Mesendoderm (in vitro differentiated cells): Measurements from ENCODE around the gene TFCP2L1.

Experiments used
- DNase-seq: peaks from one replicate; pipeline ENCODE4 v3.0.0; 2013
- H2AK5ac ChIP-seq: 2 replicates; pipeline ENCODE4 v1.6.1; 2013; ENCODE audit warnings: low read length, inconsistent platforms
- H2BK120ac ChIP-seq: 2 replicates; pipeline ENCODE4 v1.6.1; 2013; ENCODE audit warnings: low read depth, mild to moderate bottlenecking, low read length, moderate library complexity, mixed read lengths
- H2BK15ac ChIP-seq: replicated peaks from 2 replicates; pipeline ENCODE4 v1.6.1; 2013; ENCODE audit warnings: low read depth, mild to moderate bottlenecking, moderate library complexity
- H2BK5ac ChIP-seq: 2 replicates; pipeline ENCODE4 v1.6.1; 2013; ENCODE audit warnings: low read length, inconsistent platforms
- H3K18ac ChIP-seq: 2 replicates; pipeline ENCODE4 v1.6.1; 2013; ENCODE audit warnings: mild to moderate bottlenecking, low read length, mixed read lengths
- H3K23ac ChIP-seq: one replicate; pipeline ENCODE4 v1.6.1; 2013; ENCODE audit warnings: low read length
- H3K27ac ChIP-seq: 2 replicates; pipeline ENCODE4 v1.5.1; 2013; ENCODE audit warnings: low read depth, mild to moderate bottlenecking, inconsistent platforms, low read length, moderate library complexity
- H3K27me3 ChIP-seq: 2 replicates; pipeline ENCODE4 v1.6.1; 2013; ENCODE audit warnings: low read length, control low read depth, mild to moderate bottlenecking, inconsistent platforms; ENCODE audit not compliant: insufficient read depth, poor library complexity
- H3K36me3 ChIP-seq: 2 replicates; pipeline ENCODE4 v1.6.1; 2013; ENCODE audit warnings: low read length, inconsistent platforms; ENCODE audit not compliant: control insufficient read depth, insufficient read depth
- H3K4ac ChIP-seq: one replicate; pipeline ENCODE4 v1.6.1; 2013; ENCODE audit warnings: low read depth, mild to moderate bottlenecking, low read length, moderate library complexity
- H3K4me1 ChIP-seq: 2 replicates; pipeline ENCODE4 v1.6.1; 2013; ENCODE audit warnings: low read depth, low read length, inconsistent platforms; ENCODE audit not compliant: control insufficient read depth
- H3K4me2 ChIP-seq: 2 replicates; pipeline ENCODE4 v1.6.1; 2013; ENCODE audit warnings: low read length
- H3K4me3 ChIP-seq: 2 replicates; pipeline ENCODE4 v1.5.1; 2013; ENCODE audit warnings: mild to moderate bottlenecking, low read length
- H3K56ac ChIP-seq: one replicate; pipeline ENCODE4 v1.6.1; 2013; ENCODE audit warnings: low read length
- H3K79me1 ChIP-seq: 2 replicates; pipeline ENCODE4 v1.6.1; 2013; ENCODE audit warnings: low read length, inconsistent platforms
- H3K79me2 ChIP-seq: 2 replicates; pipeline ENCODE4 v1.6.1; 2013; ENCODE audit warnings: mild to moderate bottlenecking, low read length; ENCODE audit not compliant: control insufficient read depth, insufficient read depth
- H3K9ac ChIP-seq: 2 replicates; pipeline ENCODE4 v1.6.1; 2013; ENCODE audit warnings: low read length, inconsistent platforms
- H4K5ac ChIP-seq: one replicate; pipeline ENCODE4 v1.6.1; 2013; ENCODE audit warnings: low read length
- H4K8ac ChIP-seq: one replicate; pipeline ENCODE4 v1.6.1; 2013; ENCODE audit warnings: low read depth, mild to moderate bottlenecking, control low read depth, low read length, moderate library complexity
- WGBS: extraction: QIAGEN DNeasy Blood & Tissue Kit; methylation state at CpG from one replicate; pipeline ENCODE4 v1.1.7; 2013; ENCODE audit warnings: low lambda C conversion rate, missing lambda C conversion rate; ENCODE audit not compliant: insufficient coverage; ENCODE audit errors: extremely low coverage; 5-methylcytosine and 5-hydroxymethylcytosine counted together

Gene TFCP2L1

GRCh38 chr2:121173806-121174205 lies 111.2 kb downstream of the TFCP2L1 start:
- Histone ChIP-seq H3K27me3 (no peaks in the 10 kb centered on the region), H3K4me3 (no peak overlapping the region), H2BK120ac (no peak overlapping the region), H3K27ac (no peak overlapping the region), H3K56ac (no peak overlapping the region), H2BK15ac (no peak overlapping the region), H3K36me3 (no peaks in the 10 kb centered on the region), H3K4ac (no peak overlapping the region), H3K18ac (no peak overlapping the region), H3K23ac (no peak overlapping the region), H4K5ac (no peak overlapping the region), H2BK5ac (no peak overlapping the region), H3K79me2 (no peaks in the 10 kb centered on the region), H3K79me1 (no peaks in the 10 kb centered on the region), H3K9ac (no peak overlapping the region), H4K8ac (no peak overlapping the region), H3K4me2 (no peak overlapping the region), H2AK5ac (no peak overlapping the region), H3K4me1 (no peaks in the 10 kb centered on the region)
- WGBS, result no CpG with 5 or more reads among the region's 10 CpGs
- DNase-seq, result no peak

GRCh38 chr2:121173112-121173511 lies 111.9 kb downstream of the TFCP2L1 start:
- Histone ChIP-seq H3K56ac (no peak overlapping the region), H3K27me3 (no peaks in the 10 kb centered on the region), H3K79me2 (no peaks in the 10 kb centered on the region)

GRCh38 chr2:121172456-121172855 lies 112.5 kb downstream of the TFCP2L1 start:
- WGBS, result no CpG with 5 or more reads among the region's 1 CpG
- H3K9ac ChIP-seq, result no peak overlapping the region
- DNase-seq, result no peak
- no peak overlapping the region for H3K4ac ChIP-seq
- H3K4me1 ChIP-seq, result no peaks in the 10 kb centered on the region
- H2BK15ac ChIP-seq, result no peak overlapping the region
- no peak overlapping the region for H2BK5ac ChIP-seq
- no peak overlapping the region for H3K4me2 ChIP-seq
- H3K36me3 ChIP-seq, result no peaks in the 10 kb centered on the region
- H3K27ac ChIP-seq, result no peak overlapping the region
- no peak overlapping the region for H3K23ac ChIP-seq
- H4K8ac ChIP-seq, result no peak overlapping the region
- H3K27me3 ChIP-seq, result no peaks in the 10 kb centered on the region
- no peaks in the 10 kb centered on the region for H3K79me1 ChIP-seq
- no peak overlapping the region for H3K56ac ChIP-seq
- H4K5ac ChIP-seq, result no peak overlapping the region
- no peaks in the 10 kb centered on the region for H3K79me2 ChIP-seq
- no peak overlapping the region for H2AK5ac ChIP-seq
- H2BK120ac ChIP-seq, result no peak overlapping the region
- no peak overlapping the region for H3K4me3 ChIP-seq
- H3K18ac ChIP-seq, result no peak overlapping the region

More at GRCh38 chr2:121173112-121173511, 111.9 kb downstream of the TFCP2L1 start:
- Histone ChIP-seq H4K8ac (no peak overlapping the region), H3K4me2 (no peak overlapping the region), H3K4ac (no peak overlapping the region), H3K23ac (no peak overlapping the region), H4K5ac (no peak overlapping the region), H3K9ac (no peak overlapping the region), H3K36me3 (no peaks in the 10 kb centered on the region), H3K79me1 (no peaks in the 10 kb centered on the region), H2BK120ac (no peak overlapping the region), H3K18ac (no peak overlapping the region), H3K4me1 (no peaks in the 10 kb centered on the region), H2AK5ac (no peak overlapping the region), H2BK15ac (no peak overlapping the region), H3K27ac (no peak overlapping the region), H3K4me3 (no peak overlapping the region), H2BK5ac (no peak overlapping the region)
- no peak for DNase-seq
- no CpG with 5 or more reads among the region's 4 CpGs for WGBS

GRCh38 chr2:121171625-121172119 lies 113.3 kb downstream of the TFCP2L1 start:
- no peaks in the 10 kb centered on the region for H3K4me1 ChIP-seq
- H3K27ac ChIP-seq, result no peak overlapping the region
- no peak overlapping the region for H3K4me3 ChIP-seq
- no peaks in the 10 kb centered on the region for H3K27me3 ChIP-seq
- DNase-seq, result no peak
- H4K5ac ChIP-seq, result no peak overlapping the region
- no peaks in the 10 kb centered on the region for H3K79me2 ChIP-seq
- H4K8ac ChIP-seq, result no peak overlapping the region
- no peak overlapping the region for H2BK15ac ChIP-seq
- no peaks in the 10 kb centered on the region for H3K79me1 ChIP-seq
- no peak overlapping the region for H2BK120ac ChIP-seq
- H3K4ac ChIP-seq, result no peak overlapping the region
- H3K36me3 ChIP-seq, result no peaks in the 10 kb centered on the region
- no peak overlapping the region for H3K4me2 ChIP-seq
- no peak overlapping the region for H2BK5ac ChIP-seq
- H3K9ac ChIP-seq, result no peak overlapping the region
- no peak overlapping the region for H3K18ac ChIP-seq
- no CpG with 5 or more reads among the region's 7 CpGs for WGBS
- H3K23ac ChIP-seq, result no peak overlapping the region
- H3K56ac ChIP-seq, result no peak overlapping the region
- H2AK5ac ChIP-seq, result no peak overlapping the region

- Histone ChIP-seq H3K4ac (no peak overlapping the region), H2BK15ac (no peak overlapping the region), H3K18ac (no peak overlapping the region), H2AK5ac (no peak overlapping the region), H3K79me1 (no peaks in the 10 kb centered on the region), H4K8ac (no peak overlapping the region), H3K4me1 (no peaks in the 10 kb centered on the region), H2BK5ac (no peak overlapping the region), H3K27me3 (no peaks in the 10 kb centered on the region), H3K4me3 (no peak overlapping the region), H2BK120ac (no peak overlapping the region), H3K4me2 (no peak overlapping the region), H3K27ac (no peak overlapping the region), H3K56ac (no peak overlapping the region), H3K79me2 (no peaks in the 10 kb centered on the region), H3K36me3 (no peaks in the 10 kb centered on the region), H3K23ac (no peak overlapping the region), H4K5ac (no peak overlapping the region), H3K9ac (no peak overlapping the region)
- no peak for DNase-seq
- no CpG with 5 or more reads among the region's 1 CpG for WGBS
Measured at GRCh38 chr2:121170577-121170976, 114.4 kb downstream of the TFCP2L1 start.

- H3K79me1 ChIP-seq, result no peaks in the 10 kb centered on the region
- no CpG with 5 or more reads among the region's 4 CpGs for WGBS
Measured at GRCh38 chr2:121167411-121167810, 117.6 kb downstream of the TFCP2L1 start.

More at GRCh38 chr2:121167411-121167810, 117.6 kb downstream of the TFCP2L1 start:
- no peak overlapping the region for H2AK5ac ChIP-seq
- H3K4ac ChIP-seq, result no peak overlapping the region
- no peak overlapping the region for H3K9ac ChIP-seq
- no peaks in the 10 kb centered on the region for H3K36me3 ChIP-seq
- no peak overlapping the region for H3K4me3 ChIP-seq
- no peaks in the 10 kb centered on the region for H3K27me3 ChIP-seq
- H2BK5ac ChIP-seq, result no peak overlapping the region
- no peak overlapping the region for H3K4me2 ChIP-seq
- H4K8ac ChIP-seq, result no peak overlapping the region
- no peaks in the 10 kb centered on the region for H3K4me1 ChIP-seq
- no peak overlapping the region for H2BK120ac ChIP-seq
- no peak overlapping the region for H2BK15ac ChIP-seq
- no peak overlapping the region for H3K23ac ChIP-seq
- no peak overlapping the region for H4K5ac ChIP-seq
- no peak overlapping the region for H3K56ac ChIP-seq
- no peak overlapping the region for H3K27ac ChIP-seq
- no peak overlapping the region for H3K18ac ChIP-seq
- no peaks in the 10 kb centered on the region for H3K79me2 ChIP-seq
- DNase-seq, result no peak
